ENCODE data around the gene CAMTA1. TPM values are rescaled to one million over a fixed set of nuclear protein-coding genes. Genes with fewer than 3 reads are reported as not detected.

The CAMTA1 gene
- total RNA-seq, 1 experiment from 2014 or later: 69.5 TPM

GRCh38 chr1:6862906-6863305, 77.7 kb downstream of the CAMTA1 start:
- no peaks in the 10 kb centered on the region; the same call in 1 of the 2 replicates for H4K20me1 ChIP-seq (ENCODE audit: insufficient read depth)
- no TSS peak for BruUV-seq (replicated peaks)
- RAD21 ChIA-PET (ENCODE audit: low non-redundant PET in 1 of 2, low total read pairs in 2 of 2, uncharacterized antibody in 2 of 2, unreplicated experiment in 2 of 2): no interaction called here
- CTCF ChIA-PET: no interaction called here
- H3K79me2 ChIP-seq (ENCODE audit: insufficient read depth, low read length): peaks cover 11% of the 10 kb centered on the region
- no peaks in the 10 kb centered on the region for H3K36me3 ChIP-seq (ENCODE audit: control insufficient read depth in 1 of 2, insufficient read depth in 2 of 2, low read length in 2 of 2)
- POLR2A ChIA-PET: no interaction called here
- no peak overlapping the region for H2AFZ ChIP-seq (ENCODE audit: low read depth, low read length, poor library complexity, severe bottlenecking)
- no peak overlapping the region for H3K9ac ChIP-seq (ENCODE audit: low read length)
- H3K4me3 ChIP-seq (replicated peaks in 1 of 2; ENCODE audit: low read depth in 1 of 2, low read length in 2 of 2): no peak overlapping the region
- no peak for TF ChIP-seq YY1 (IDR thresholded peaks at IDR 0.05; ENCODE audit: extremely low read depth, insufficient replicate concordance, low read depth, low read length)
- no peak for TF ChIP-seq ZFX (IDR thresholded peaks at IDR 0.05)
- TF ChIP-seq CTCF (IDR thresholded peaks at IDR 0.05 in 2 of 3, conservative IDR thresholded peaks at IDR 0.05 in 1 of 3; ENCODE audit: borderline replicate concordance in 1 of 3, insufficient read depth in 1 of 3, low read depth in 2 of 3, low read length in 2 of 3): no peak
- no peak for TF ChIP-seq POLR2A (IDR thresholded peaks at IDR 0.05; ENCODE audit: borderline replicate concordance, extremely low read depth, insufficient read depth, insufficient read length)
- no peak for TF ChIP-seq REST (IDR thresholded peaks at IDR 0.05; ENCODE audit: low read depth)
- H3K4me1 ChIP-seq (ENCODE audit: control insufficient read depth in 1 of 2, insufficient read depth in 2 of 2, low read length in 2 of 2): peaks cover 32 to 39% of the 10 kb centered on the region in 2 experiments
- no peaks in the 10 kb centered on the region for H3K27me3 ChIP-seq (ENCODE audit: insufficient read depth, low read length)
- no peak overlapping the region for H3K4me2 ChIP-seq (ENCODE audit: low read length)
- no peaks in the 10 kb centered on the region for H3K9me3 ChIP-seq (ENCODE audit: control insufficient read depth in 1 of 2, insufficient read depth in 1 of 2, low read depth in 1 of 2, low read length in 2 of 2)
- H3K27ac ChIP-seq (ENCODE audit: low read depth, low read length): no peak overlapping the region
- no peak for DNase-seq (ENCODE audit: low read depth, low spot score)
- H3K9me2 ChIP-seq (ENCODE audit: insufficient read depth): no peaks in the 10 kb centered on the region
- ATAC-seq: no peak
- intact Hi-C loops (cut with micrococcal nuclease): no loop called here

Measured in HCT116 (cell line).